Mesenchymal stem cell (in vitro differentiated cells and primary cell): ENCODE measurements around the gene TSPAN7.

Experiments used
- DNase-seq: peaks from one replicate; pipeline ENCODE4 v3.0.0-alpha.2; 2013
- H2AFZ ChIP-seq: one replicate; pipeline ENCODE4 v1.6.1; 2013; ENCODE audit warnings: low read depth, mild to moderate bottlenecking, control low read depth, inconsistent platforms, low read length, moderate library complexity
- H2AK5ac ChIP-seq: 2 replicates; pipeline ENCODE4 v1.6.1; 2013; ENCODE audit warnings: low read length, moderate library complexity, mild to moderate bottlenecking, inconsistent platforms; ENCODE audit not compliant: severe bottlenecking
- H2BK120ac ChIP-seq: one replicate; pipeline ENCODE4 v1.6.1; 2013; ENCODE audit warnings: low read depth, mild to moderate bottlenecking, inconsistent platforms, low read length, moderate library complexity
- H2BK12ac ChIP-seq, 2 experiments: one replicate each; pipeline ENCODE4 v1.6.1; 2013; ENCODE audit warnings: inconsistent platforms in 2 of 2, low read length in 2 of 2, mild to moderate bottlenecking in 2 of 2, moderate library complexity in 2 of 2, control low read depth in 1 of 2
- H2BK15ac ChIP-seq: one replicate; pipeline ENCODE4 v1.6.1; 2013; ENCODE audit warnings: mild to moderate bottlenecking, low read depth, inconsistent platforms; ENCODE audit not compliant: poor library complexity, severe bottlenecking
- H2BK5ac ChIP-seq: 2 replicates; pipeline ENCODE4 v1.6.1; 2013; ENCODE audit warnings: low read depth, mild to moderate bottlenecking, low read length, control low read depth, inconsistent platforms; ENCODE audit not compliant: poor library complexity, severe bottlenecking
- H3K14ac ChIP-seq, 2 experiments: one replicate each; pipeline ENCODE4 v1.6.1; 2013; ENCODE audit warnings: inconsistent platforms in 2 of 2, low read length in 2 of 2, control low read depth in 1 of 2, mild to moderate bottlenecking in 1 of 2, moderate library complexity in 1 of 2
- H3K18ac ChIP-seq, 2 experiments: one replicate each; pipeline ENCODE4 v1.6.1; 2013; ENCODE audit warnings: inconsistent platforms in 2 of 2, low read length in 2 of 2, control low read depth in 1 of 2, low read depth in 1 of 2, mild to moderate bottlenecking in 1 of 2
- H3K23ac ChIP-seq, 2 experiments: one replicate each; pipeline ENCODE4 v1.6.1; 2013; ENCODE audit warnings: inconsistent platforms in 2 of 2, low read length in 2 of 2, mild to moderate bottlenecking in 2 of 2, moderate library complexity in 2 of 2, control low read depth in 1 of 2
- H3K27ac ChIP-seq: 2 replicates; pipeline ENCODE4 v1.5.1; 2013; ENCODE audit warnings: mild to moderate bottlenecking, moderate library complexity, low read length, control low read depth, inconsistent platforms; ENCODE audit not compliant: poor library complexity, severe bottlenecking
- H3K27me3 ChIP-seq, 2 experiments: 2 replicates each; pipeline versions ENCODE4 v1.6.1 to v1.7.0; 2013; ENCODE audit warnings: low read length in 2 of 2, mild to moderate bottlenecking in 2 of 2, moderate library complexity in 2 of 2, control low read depth in 1 of 2, inconsistent platforms in 1 of 2; ENCODE audit not compliant: control insufficient read depth in 1 of 2, insufficient read depth in 1 of 2
- H3K36me3 ChIP-seq, 2 experiments: 2 replicates each; pipeline versions ENCODE4 v1.6.1 to v1.7.0; 2013; ENCODE audit warnings: low read length in 2 of 2, control low read depth in 1 of 2, inconsistent platforms in 1 of 2, low read depth in 1 of 2, mild to moderate bottlenecking in 1 of 2; ENCODE audit not compliant: insufficient read depth in 2 of 2, control insufficient read depth in 1 of 2
- H3K4ac ChIP-seq, 2 experiments: one replicate each; pipeline ENCODE4 v1.6.1; 2013; ENCODE audit warnings: inconsistent platforms in 2 of 2, low read length in 2 of 2, mild to moderate bottlenecking in 2 of 2, moderate library complexity in 2 of 2, control low read depth in 1 of 2, low read depth in 1 of 2
- H3K4me1 ChIP-seq: 2 replicates; pipeline ENCODE4 v1.6.1; 2013; ENCODE audit warnings: low read depth, low read length, control low read depth; ENCODE audit not compliant: control insufficient read depth, insufficient read depth
- H3K4me2 ChIP-seq: 2 replicates; pipeline ENCODE4 v1.6.1; 2013; ENCODE audit warnings: low read length, mild to moderate bottlenecking, inconsistent platforms; ENCODE audit not compliant: poor library complexity, severe bottlenecking
- H3K4me3 ChIP-seq, 2 experiments: 2 replicates each; pipeline versions ENCODE4 v1.5.1 to v1.7.0; 2013; ENCODE audit warnings: low read length in 2 of 2, mild to moderate bottlenecking in 2 of 2, control low read depth in 1 of 2, low read depth in 1 of 2; ENCODE audit not compliant: insufficient read depth in 1 of 2
- H3K79me1 ChIP-seq: replicated peaks from 2 replicates; pipeline ENCODE4 v1.6.1; 2013; ENCODE audit warnings: mild to moderate bottlenecking, control low read depth, low read length, inconsistent platforms; ENCODE audit not compliant: poor library complexity, severe bottlenecking
- H3K9ac ChIP-seq: 2 replicates; pipeline ENCODE4 v1.7.0; 2013; ENCODE audit warnings: mild to moderate bottlenecking, low read length, moderate library complexity
- H3K9me3 ChIP-seq: 2 replicates; pipeline ENCODE4 v1.7.0; 2013; ENCODE audit warnings: mild to moderate bottlenecking, low read length; ENCODE audit not compliant: control insufficient read depth
- H4K8ac ChIP-seq: one replicate; pipeline ENCODE4 v1.6.1; 2013; ENCODE audit warnings: inconsistent platforms, mild to moderate bottlenecking, low read length, moderate library complexity
- H4K91ac ChIP-seq: one replicate; pipeline ENCODE4 v1.6.1; 2013; ENCODE audit warnings: mild to moderate bottlenecking, low read length, inconsistent platforms
- WGBS: methylation state at CpG from one replicate; pipeline ENCODE4 v1.1.7; 2013; ENCODE audit warnings: mixed read lengths; 5-methylcytosine and 5-hydroxymethylcytosine counted together

TSPAN7 gene

DNA sequence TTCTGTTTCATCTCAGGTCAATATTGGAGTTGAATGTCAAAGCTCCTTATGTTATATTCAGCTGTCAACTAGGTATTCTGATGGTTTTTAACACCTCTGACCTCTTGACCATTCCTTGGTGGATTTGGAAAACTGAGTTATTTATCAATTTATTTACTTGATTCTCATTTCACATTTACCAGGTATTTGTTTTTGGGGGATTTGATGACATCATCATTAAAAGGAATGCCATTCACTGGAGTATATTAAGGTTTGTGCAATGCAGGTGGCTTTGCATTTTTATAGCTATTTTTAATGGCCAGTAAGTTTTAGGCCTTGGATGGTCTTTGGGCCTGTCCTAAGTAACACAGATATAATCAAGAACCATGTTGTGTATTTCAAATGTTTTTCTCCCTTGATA is 67.2 kb downstream of the TSPAN7 start:
- Histone ChIP-seq H2AFZ (no peak overlapping the region), H2BK12ac (no peak overlapping the region), H4K8ac (no peak overlapping the region), H3K4me2 (no peak overlapping the region), H2BK120ac (no peak overlapping the region), H4K91ac (no peak overlapping the region), H3K4me1 (no peaks in the 10 kb centered on the region), H3K4ac (no peak overlapping the region), H3K36me3 (no peaks in the 10 kb centered on the region), H2BK5ac (no peak overlapping the region), H2BK15ac (no peak overlapping the region), H2AK5ac (no peak overlapping the region), H3K9ac (no peak overlapping the region), H3K79me1 (no peaks in the 10 kb centered on the region), H3K9me3 (no peaks in the 10 kb centered on the region), H3K18ac (no peak overlapping the region), H3K27me3 (peaks cover 0 to 37% of the 10 kb centered on the region in 2 experiments), H3K14ac (no peak overlapping the region), H3K4me3 (no peak overlapping the region), H3K23ac (no peak overlapping the region), H3K27ac (no peak overlapping the region)
- no peak for DNase-seq

DNA sequence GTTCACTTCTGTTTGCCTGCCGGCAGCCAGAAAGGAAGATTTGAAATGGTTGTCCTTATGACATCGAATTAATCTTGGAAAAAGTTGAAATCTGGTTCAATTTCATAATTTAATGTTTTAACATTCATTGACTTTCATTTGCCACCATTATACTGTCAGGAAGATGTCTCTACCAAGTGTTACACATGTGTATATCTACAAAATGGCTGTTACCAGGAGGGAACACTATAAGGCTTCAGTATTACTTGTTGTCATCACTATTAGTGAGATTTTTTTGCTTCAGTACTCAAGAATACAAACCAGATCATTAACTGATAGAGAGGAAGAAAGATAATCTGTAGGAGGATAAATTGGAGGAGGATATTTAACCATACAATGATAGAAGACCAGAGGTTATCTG is 71.2 kb downstream of the TSPAN7 start:
- WGBS: no CpG with 5 or more reads among the region's 2 CpGs
- no peak overlapping the region for H3K4me2 ChIP-seq

DNA sequence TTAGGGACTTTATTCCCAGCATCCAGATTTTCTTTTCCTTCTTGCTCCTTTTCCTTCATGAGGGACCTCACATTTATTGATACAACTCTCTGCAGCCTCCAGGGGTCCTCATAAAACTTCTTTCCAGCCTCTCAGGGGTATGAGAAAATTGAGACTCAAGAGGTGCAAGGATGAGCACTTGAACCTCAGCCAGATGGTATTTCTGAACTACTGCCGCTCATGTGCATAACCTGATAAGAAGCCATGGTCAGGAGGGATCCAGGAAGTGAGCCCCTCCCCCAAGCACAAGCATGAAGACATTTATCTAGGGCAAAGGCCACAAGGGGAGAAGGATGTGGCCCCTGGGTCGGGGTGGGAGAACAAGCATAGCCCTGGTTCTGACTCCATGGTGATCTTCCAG is 73.3 kb downstream of the TSPAN7 start:
- no peak overlapping the region for H2BK5ac ChIP-seq
- no peak overlapping the region for H3K23ac ChIP-seq
- no peak overlapping the region for H2BK120ac ChIP-seq
- no peak overlapping the region for H2AK5ac ChIP-seq
- no peaks in the 10 kb centered on the region for H3K79me1 ChIP-seq
- no peaks in the 10 kb centered on the region for H3K4me1 ChIP-seq
- H4K91ac ChIP-seq: no peak overlapping the region
- H3K9me3 ChIP-seq: no peaks in the 10 kb centered on the region
- H3K36me3 ChIP-seq: no peaks in the 10 kb centered on the region
- H2BK12ac ChIP-seq: no peak overlapping the region
- H3K27ac ChIP-seq: no peak overlapping the region
- no peak overlapping the region for H4K8ac ChIP-seq
- H2BK15ac ChIP-seq: no peak overlapping the region
- H3K9ac ChIP-seq: no peak overlapping the region
- 80% methylated on average over 1 of the region's 2 CpGs for WGBS
- no peak overlapping the region for H3K18ac ChIP-seq
- no peak overlapping the region for H3K4ac ChIP-seq
- no peak overlapping the region for H3K4me2 ChIP-seq
- no peak for DNase-seq
- no peak overlapping the region for H3K4me3 ChIP-seq
- H2AFZ ChIP-seq: no peak overlapping the region
- peaks cover 0 to 23% of the 10 kb centered on the region in 2 experiments for H3K27me3 ChIP-seq
- no peak overlapping the region for H3K14ac ChIP-seq

More for the DNA sequence above, 71.2 kb downstream of the TSPAN7 start:
- no peak overlapping the region for H3K14ac ChIP-seq
- no peaks in the 10 kb centered on the region for H3K9me3 ChIP-seq
- H2BK5ac ChIP-seq: no peak overlapping the region
- no peak overlapping the region for H2AFZ ChIP-seq
- no peak for DNase-seq
- no peak overlapping the region for H3K9ac ChIP-seq
- H3K23ac ChIP-seq: no peak overlapping the region
- H3K4me1 ChIP-seq: no peaks in the 10 kb centered on the region
- no peaks in the 10 kb centered on the region for H3K36me3 ChIP-seq
- H4K8ac ChIP-seq: no peak overlapping the region
- no peak overlapping the region for H4K91ac ChIP-seq
- H2BK12ac ChIP-seq: no peak overlapping the region
- no peak overlapping the region for H2BK120ac ChIP-seq
- H2BK15ac ChIP-seq: no peak overlapping the region
- no peak overlapping the region for H3K18ac ChIP-seq
- H3K4me3 ChIP-seq: no peak overlapping the region
- H3K4ac ChIP-seq: no peak overlapping the region
- H3K27me3 ChIP-seq: peaks cover 0 to 15% of the 10 kb centered on the region in 2 experiments
- no peak overlapping the region for H3K27ac ChIP-seq
- no peaks in the 10 kb centered on the region for H3K79me1 ChIP-seq
- H2AK5ac ChIP-seq: no peak overlapping the region

DNA sequence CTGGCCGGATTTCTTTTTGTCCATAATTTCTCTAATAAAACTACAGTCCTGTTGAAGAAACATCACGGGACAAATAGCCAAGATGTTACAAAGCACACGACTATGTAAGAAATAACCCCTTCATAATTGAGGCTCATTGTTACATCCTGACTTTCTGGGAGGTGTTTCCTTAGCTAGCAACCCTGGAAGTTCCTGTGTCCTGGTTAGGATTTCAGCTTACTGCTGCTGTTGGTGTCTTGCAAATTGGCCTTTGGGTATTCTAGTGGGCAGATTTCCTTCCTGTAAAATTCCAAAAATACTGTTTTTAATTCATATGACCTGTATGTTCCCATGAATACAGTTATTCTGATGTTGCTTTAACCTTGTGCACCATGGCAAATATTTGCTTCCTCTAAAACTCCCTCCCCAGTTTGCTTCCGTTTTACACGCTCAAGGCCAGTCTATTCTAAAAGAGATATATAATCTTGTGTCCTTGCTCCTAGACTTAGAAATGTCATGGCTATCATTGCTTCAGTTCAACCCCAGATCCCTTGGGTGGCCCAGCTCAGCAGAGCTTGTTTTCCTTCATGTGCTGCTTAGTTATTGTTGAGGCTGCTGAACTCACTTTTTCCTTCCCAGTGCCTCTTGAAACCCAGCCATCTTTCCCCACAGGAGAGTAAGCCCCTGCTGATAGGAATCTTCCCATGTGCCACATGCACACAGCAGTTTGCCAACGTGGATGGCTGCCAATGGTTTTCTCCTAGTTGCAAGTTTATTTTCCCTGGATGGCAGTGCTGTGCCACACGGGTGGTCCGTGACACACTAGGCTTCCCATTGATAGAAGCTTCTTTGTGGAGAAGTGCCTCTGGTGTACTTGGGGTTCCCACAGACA is 75.8 kb downstream of the TSPAN7 start:
- no peak overlapping the region for H2AFZ ChIP-seq
- H2BK12ac ChIP-seq: no peak overlapping the region
- H3K9me3 ChIP-seq: no peaks in the 10 kb centered on the region
- H3K27ac ChIP-seq: no peak overlapping the region
- no peak overlapping the region for H3K14ac ChIP-seq
- WGBS: 86% methylated on average over 4 of the region's 8 CpGs
- no peaks in the 10 kb centered on the region for H3K36me3 ChIP-seq
- no peak overlapping the region for H2BK120ac ChIP-seq
- H3K4ac ChIP-seq: no peak overlapping the region
- no peak overlapping the region for H4K91ac ChIP-seq
- no peak overlapping the region for H4K8ac ChIP-seq
- H3K79me1 ChIP-seq: no peaks in the 10 kb centered on the region
- DNase-seq: no peak
- no peak overlapping the region for H3K18ac ChIP-seq
- H2AK5ac ChIP-seq: no peak overlapping the region
- no peak overlapping the region for H3K4me3 ChIP-seq
- no peak overlapping the region for H3K9ac ChIP-seq
- peaks cover 0 to 38% of the 10 kb centered on the region in 2 experiments for H3K27me3 ChIP-seq
- H3K23ac ChIP-seq: no peak overlapping the region
- H2BK15ac ChIP-seq: no peak overlapping the region
- no peaks in the 10 kb centered on the region for H3K4me1 ChIP-seq
- no peak overlapping the region for H3K4me2 ChIP-seq
- no peak overlapping the region for H2BK5ac ChIP-seq
